SK-N-SH treated with all-trans-retinoic acid at 6 μM for 48 hours (cell line): ENCODE measurements around the gene RGS7.
"Not testable (repeated sequence)": the region's sequence is repeated elsewhere in the genome, so short reads cannot be mapped to it uniquely, and the experiment has no call there.

Source experiments
- ATAC-seq: fragments of 200-7000 bp; cut with Tn5 transposase; 3 replicates; pipeline ENCODE4 v1.9.1; 2020; ENCODE audit warnings: mild to moderate bottlenecking, moderate library complexity
- ARNTL ChIP-seq: fragments of 450-650 bp; formaldehyde crosslinking; IDR thresholded peaks from 2 replicates; pipeline ENCODE4 v1.5.0; 2020; ENCODE audit warnings: low read depth, mild to moderate bottlenecking, moderate library complexity, borderline replicate concordance
- BACH2 ChIP-seq: fragments of 250-450 bp; sonication (Bioruptor Pico); IDR thresholded peaks from 2 replicates; pipeline ENCODE4 v1.9.0; 2021; ENCODE audit warnings: mild to moderate bottlenecking, borderline replicate concordance
- CREB5 ChIP-seq: fragments of 250-450 bp; sonication (Bioruptor Pico); IDR thresholded peaks from 2 replicates; pipeline ENCODE4 v1.5.1; 2020; ENCODE audit warnings: low read depth, mild to moderate bottlenecking, moderate library complexity
- CSDC2 ChIP-seq: fragments of 250-450 bp; sonication (Bioruptor Pico); IDR thresholded peaks from 2 replicates; pipeline ENCODE4 v1.5.0; 2020; ENCODE audit warnings: mild to moderate bottlenecking, moderate library complexity
- CSRNP3 ChIP-seq: fragments of 250-450 bp; sonication (Bioruptor Pico); IDR thresholded peaks from 2 replicates; pipeline ENCODE4 v1.5.1; 2021; ENCODE audit warnings: mild to moderate bottlenecking, moderate library complexity
- ESRRG ChIP-seq: fragments of 250-450 bp; sonication (Bioruptor Pico); IDR thresholded peaks from 2 replicates; pipeline ENCODE4 v1.6.1; 2021; ENCODE audit warnings: mild to moderate bottlenecking
- GLIS3 ChIP-seq: fragments of 250-450 bp; sonication (Bioruptor Pico); IDR thresholded peaks from 2 replicates; pipeline ENCODE4 v1.5.0; 2020; ENCODE audit warnings: mild to moderate bottlenecking, moderate library complexity
- ISL1 ChIP-seq: fragments of 250-450 bp; sonication (Bioruptor Pico); IDR thresholded peaks from 2 replicates; pipeline ENCODE4 v2.1.2; 2022; ENCODE audit warnings: mild to moderate bottlenecking, moderate library complexity
- OSR1 ChIP-seq: fragments of 250-450 bp; sonication (Bioruptor Pico); IDR thresholded peaks from 2 replicates; pipeline ENCODE4 v1.8.0; 2022; ENCODE audit warnings: moderate library complexity, mild to moderate bottlenecking, inconsistent platforms
- PATZ1 ChIP-seq: fragments of 250-450 bp; sonication (Bioruptor Pico); IDR thresholded peaks from 2 replicates; pipeline ENCODE4 v1.8.0; 2020; ENCODE audit warnings: mild to moderate bottlenecking, moderate library complexity, borderline replicate concordance
- POU6F1 ChIP-seq: fragments of 250-450 bp; sonication (Bioruptor Pico); IDR thresholded peaks from 2 replicates; pipeline ENCODE4 v1.8.0; 2021; ENCODE audit warnings: low read depth, mild to moderate bottlenecking, moderate library complexity, borderline replicate concordance
- PPARA ChIP-seq: fragments of 250-450 bp; sonication (Bioruptor Pico); IDR thresholded peaks from 2 replicates; pipeline ENCODE4 v1.5.0; 2020; ENCODE audit warnings: mild to moderate bottlenecking, borderline replicate concordance
- RARB ChIP-seq: fragments of 250-450 bp; sonication (Bioruptor Pico); IDR thresholded peaks from 2 replicates; pipeline ENCODE4 v1.8.0; 2021; ENCODE audit warnings: mild to moderate bottlenecking, moderate library complexity
- SNAI2 ChIP-seq: fragments of 250-450 bp; sonication (Bioruptor Pico); IDR thresholded peaks from 2 replicates; pipeline ENCODE4 v1.5.0; 2020; ENCODE audit warnings: mild to moderate bottlenecking, moderate library complexity
- TCF4 ChIP-seq: fragments of 250-450 bp; sonication (Bioruptor Pico); IDR thresholded peaks from 2 replicates; pipeline ENCODE4 v1.8.0; 2021; ENCODE audit warnings: mild to moderate bottlenecking, moderate library complexity, borderline replicate concordance
- TOX ChIP-seq: fragments of 250-450 bp; sonication (Bioruptor Pico); IDR thresholded peaks from 2 replicates; pipeline ENCODE4 v1.8.0; 2021; ENCODE audit warnings: mild to moderate bottlenecking, moderate library complexity, borderline replicate concordance
- TSHZ2 ChIP-seq: fragments of 250-450 bp; sonication (Bioruptor Pico); IDR thresholded peaks from 2 replicates; pipeline ENCODE4 v1.5.0; 2020; ENCODE audit warnings: mild to moderate bottlenecking, moderate library complexity
- ZC3H10 ChIP-seq: fragments of 250-450 bp; sonication (Bioruptor Pico); IDR thresholded peaks from 2 replicates; pipeline ENCODE4 v1.5.1; 2021; ENCODE audit warnings: mild to moderate bottlenecking, moderate library complexity
- ZFP3 ChIP-seq: fragments of 250-450 bp; sonication (Bioruptor Pico); IDR thresholded peaks from 2 replicates; pipeline ENCODE4 v1.5.0; 2020; ENCODE audit warnings: mild to moderate bottlenecking, moderate library complexity
- ZNF565 ChIP-seq: fragments of 450-650 bp; formaldehyde crosslinking; conservative IDR thresholded peaks from 2 replicates; pipeline ENCODE4 v1.5.0; 2020; ENCODE audit warnings: low read depth, mild to moderate bottlenecking, moderate library complexity
- ZNF70 ChIP-seq: fragments of 450-650 bp; formaldehyde crosslinking; IDR thresholded peaks from 2 replicates; pipeline ENCODE4 v1.5.0; 2020; ENCODE audit warnings: mild to moderate bottlenecking, moderate library complexity
- ZNF8 ChIP-seq: fragments of 450-650 bp; formaldehyde crosslinking; IDR thresholded peaks from 2 replicates; pipeline ENCODE4 v1.5.0; 2020; ENCODE audit warnings: mild to moderate bottlenecking, moderate library complexity

RGS7 gene

GRCh38 chr1:241308471-241308870, 48.5 kb downstream of the RGS7 start (continued):
- TF ChIP-seq TSHZ2 (CRISPR knock-in tag) (no peak), ZC3H10 (CRISPR knock-in tag) (no peak), SNAI2 (CRISPR knock-in tag) (no peak), TCF4 (CRISPR knock-in tag) (no peak)

GRCh38 chr1:241308011-241308410, 49.0 kb downstream of the RGS7 start:
- ATAC-seq = no peak

GRCh38 chr1:241306125-241306790, 50.7 kb downstream of the RGS7 start:
- TF ChIP-seq OSR1 (no peak), SNAI2 (CRISPR knock-in tag) (no peak), CREB5 (CRISPR knock-in tag) (no peak), ZNF565 (CRISPR knock-in tag) (no peak), ISL1 (CRISPR knock-in tag) (no peak), ESRRG (CRISPR knock-in tag) (no peak), GLIS3 (CRISPR knock-in tag) (no peak), TOX (CRISPR knock-in tag) (no peak), RARB (no peak), BACH2 (CRISPR knock-in tag) (no peak), CSRNP3 (CRISPR knock-in tag) (no peak), CSDC2 (CRISPR knock-in tag) (no peak), PATZ1 (CRISPR knock-in tag) (no peak), ZNF70 (CRISPR knock-in tag) (no peak), ZNF8 (CRISPR knock-in tag) (no peak), ZFP3 (CRISPR knock-in tag) (no peak), TSHZ2 (CRISPR knock-in tag) (no peak), PPARA (CRISPR knock-in tag) (no peak), ARNTL (CRISPR knock-in tag) (no peak), POU6F1 (CRISPR knock-in tag) (no peak)
- no peak for ATAC-seq

More at GRCh38 chr1:241308011-241308410, 49.0 kb downstream of the RGS7 start:
- no peak for TF ChIP-seq ISL1 (CRISPR knock-in tag)
- TF ChIP-seq ZNF565 (CRISPR knock-in tag) = no peak
- no peak for TF ChIP-seq OSR1
- no peak for TF ChIP-seq ZNF8 (CRISPR knock-in tag)
- no peak for TF ChIP-seq SNAI2 (CRISPR knock-in tag)
- no peak for TF ChIP-seq BACH2 (CRISPR knock-in tag)
- no peak for TF ChIP-seq CREB5 (CRISPR knock-in tag)
- no peak for TF ChIP-seq ZFP3 (CRISPR knock-in tag)

GRCh38 chr1:241302024-241302423, 55.0 kb downstream of the RGS7 start:
- ATAC-seq = not testable (repeated sequence)
